ENCODE results near the gene BCAS3.

The BCAS3 gene

GRCh38 chr17:61380217-61380835 is 702.7 kb downstream of the BCAS3 start:
- no peak for DNase-seq

- DNase-seq: no peak
Measured at GRCh38 chr17:61380836-61381525, 703.3 kb downstream of the BCAS3 start.

- no peak for DNase-seq
Measured at GRCh38 chr17:61381537-61381936, 703.9 kb downstream of the BCAS3 start.

GRCh38 chr17:61382796-61383688 is 705.4 kb downstream of the BCAS3 start:
- DNase-seq: no peak

GRCh38 chr17:61383689-61384201 is 706.1 kb downstream of the BCAS3 start:
- no peak for DNase-seq

- DNase-seq: no peak
Measured at GRCh38 chr17:61384354-61384691, 706.7 kb downstream of the BCAS3 start.

- DNase-seq: no peak
Measured at GRCh38 chr17:61384692-61385576, 707.3 kb downstream of the BCAS3 start.

- no peak for DNase-seq
Measured at GRCh38 chr17:61385577-61386236, 708.1 kb downstream of the BCAS3 start.

GRCh38 chr17:61386251-61386650 is 708.6 kb downstream of the BCAS3 start:
- no peak for DNase-seq

GRCh38 chr17:61387011-61387410 is 709.4 kb downstream of the BCAS3 start:
- DNase-seq: no peak

GRCh38 chr17:61387511-61388305 is 710.1 kb downstream of the BCAS3 start:
- no peak for DNase-seq

GRCh38 chr17:61388561-61389356 is 711.1 kb downstream of the BCAS3 start:
- DNase-seq: no peak

GRCh38 chr17:61389670-61390478 is 712.2 kb downstream of the BCAS3 start:
- DNase-seq: no peak

GRCh38 chr17:61390479-61390791 is 712.8 kb downstream of the BCAS3 start:
- no peak for DNase-seq

GRCh38 chr17:61391595-61392291 is 714.1 kb downstream of the BCAS3 start:
- DNase-seq: no peak

GRCh38 chr17:61392679-61393078 is 715.0 kb downstream of the BCAS3 start:
- DNase-seq: no peak

- DNase-seq: no peak
Measured at GRCh38 chr17:61393550-61393903, 715.9 kb downstream of the BCAS3 start.

- DNase-seq: no peak
Measured at GRCh38 chr17:61393904-61394629, 716.4 kb downstream of the BCAS3 start.
